Measurements from ENCODE around the gene NTF3.
A peak's percentile ranks its signal among the peaks of the same experiment; 100 is the strongest.

NTF3 gene

GRCh38 chr12:5455045-5455444 is 23.1 kb downstream of the NTF3 start:
- TF ChIP-seq EZH2phosphoT487 (IDR thresholded peaks at IDR 0.05; ENCODE audit: borderline replicate concordance, low read length) (no peak), CTCF (IDR thresholded peaks at IDR 0.05; ENCODE audit: low read depth, low read length, poor library complexity, severe bottlenecking) (no peak)
- H3K27ac ChIP-seq (ENCODE audit: low read depth, low read length) = no peak overlapping the region
- no peaks in the 10 kb centered on the region for H3F3A ChIP-seq (ENCODE audit: control insufficient read depth, insufficient read depth)
- no peaks in the 10 kb centered on the region for H3K36me3 ChIP-seq (ENCODE audit: control insufficient read depth, low read length)
- H3K4me1 ChIP-seq (ENCODE audit: control insufficient read depth, low read length) = peaks cover 43% of the 10 kb centered on the region
- H3K27me3 ChIP-seq (ENCODE audit: control insufficient read depth, low read length) = no peaks in the 10 kb centered on the region
- no peaks in the 10 kb centered on the region for H3K79me2 ChIP-seq (ENCODE audit: control insufficient read depth, low read length)
- H3K9me2 ChIP-seq (replicated peaks; ENCODE audit: control insufficient read depth, low read length) = no peaks in the 10 kb centered on the region
- H4K20me1 ChIP-seq (ENCODE audit: control insufficient read depth, insufficient read depth, low read depth, low read length) = no peaks in the 10 kb centered on the region
- no peak overlapping the region for H3K4me2 ChIP-seq (ENCODE audit: low read length)
- no peaks in the 10 kb centered on the region for H3K9me3 ChIP-seq (ENCODE audit: control insufficient read depth, insufficient read depth, low read length)
- H3K4me3 ChIP-seq (ENCODE audit: low read length) = no peak overlapping the region

GRCh38 chr12:5456030-5456429 is 24.1 kb downstream of the NTF3 start:
- Histone ChIP-seq H3K9me2 (replicated peaks; ENCODE audit: control insufficient read depth, low read length) (no peaks in the 10 kb centered on the region), H3K9me3 (ENCODE audit: control insufficient read depth, insufficient read depth, low read length) (no peaks in the 10 kb centered on the region), H3K27ac (ENCODE audit: low read depth, low read length) (peak overlapping the region; percentile 79; the same call in 1 of the 2 replicates), H3K4me3 (ENCODE audit: low read length) (no peak overlapping the region), H3K4me1 (ENCODE audit: control insufficient read depth, low read length) (peaks cover 43% of the 10 kb centered on the region), H3K79me2 (ENCODE audit: control insufficient read depth, low read length) (no peaks in the 10 kb centered on the region), H4K20me1 (ENCODE audit: control insufficient read depth, insufficient read depth, low read depth, low read length) (no peaks in the 10 kb centered on the region), H3K4me2 (ENCODE audit: low read length) (peak overlapping the region; percentile 68), H3K27me3 (ENCODE audit: control insufficient read depth, low read length) (no peaks in the 10 kb centered on the region), H3K36me3 (ENCODE audit: control insufficient read depth, low read length) (no peaks in the 10 kb centered on the region), H3F3A (ENCODE audit: control insufficient read depth, insufficient read depth) (no peaks in the 10 kb centered on the region)
- no peak for TF ChIP-seq EZH2phosphoT487 (IDR thresholded peaks at IDR 0.05; ENCODE audit: borderline replicate concordance, low read length)
- TF ChIP-seq CTCF (IDR thresholded peaks at IDR 0.05; ENCODE audit: low read depth, low read length, poor library complexity, severe bottlenecking) = no peak

- Histone ChIP-seq H3K4me1 (ENCODE audit: control insufficient read depth, low read length) (peaks cover 43% of the 10 kb centered on the region), H3K4me2 (ENCODE audit: low read length) (peak overlapping the region; percentile 68), H3K27me3 (ENCODE audit: control insufficient read depth, low read length) (no peaks in the 10 kb centered on the region), H3K4me3 (ENCODE audit: low read length) (peak overlapping the region; percentile 55), H3K9me2 (replicated peaks; ENCODE audit: control insufficient read depth, low read length) (no peaks in the 10 kb centered on the region), H3K9me3 (ENCODE audit: control insufficient read depth, insufficient read depth, low read length) (no peaks in the 10 kb centered on the region), H3F3A (ENCODE audit: control insufficient read depth, insufficient read depth) (no peaks in the 10 kb centered on the region), H4K20me1 (ENCODE audit: control insufficient read depth, insufficient read depth, low read depth, low read length) (no peaks in the 10 kb centered on the region), H3K27ac (ENCODE audit: low read depth, low read length) (peak overlapping the region; percentile 79), H3K36me3 (ENCODE audit: control insufficient read depth, low read length) (no peaks in the 10 kb centered on the region), H3K79me2 (ENCODE audit: control insufficient read depth, low read length) (no peaks in the 10 kb centered on the region)
- no peak for TF ChIP-seq CTCF (IDR thresholded peaks at IDR 0.05; ENCODE audit: low read depth, low read length, poor library complexity, severe bottlenecking)
- TF ChIP-seq EZH2phosphoT487 (IDR thresholded peaks at IDR 0.05; ENCODE audit: borderline replicate concordance, low read length) = no peak
Measured at GRCh38 chr12:5456906-5457305, 25.0 kb downstream of the NTF3 start.
